MM.1S (cell line): ENCODE measurements around the gene TARDBP.
"Not testable (repeated sequence)": the region's sequence is repeated elsewhere in the genome, so short reads cannot be mapped to it uniquely, and the experiment has no call there.

ENCODE experiments used
- DNase-seq: peaks from one replicate; pipeline ENCODE4 v3.0.0-alpha.2; 2015
- H2AFZ ChIP-seq: fragments of 300-600 bp; sonication (generic); 2 replicates; pipeline ENCODE4 v1.6.0; 2016; ENCODE audit warnings: antibody characterized with exemption, low read length
- H3F3A ChIP-seq: fragments of 300-600 bp; sonication (generic); 2 replicates; pipeline ENCODE4 v1.6.1; 2016; ENCODE audit warnings: mild to moderate bottlenecking, antibody characterized with exemption, low read length, moderate library complexity, mixed read lengths; ENCODE audit not compliant: insufficient read depth
- H3K27ac ChIP-seq: fragments of 300-600 bp; sonication (generic); 2 replicates; pipeline ENCODE4 v1.5.1; 2016; ENCODE audit warnings: mild to moderate bottlenecking, low read length
- H3K27me3 ChIP-seq: fragments of 300-600 bp; sonication (generic); replicated peaks from 2 replicates; pipeline ENCODE4 v1.6.0; 2016; ENCODE audit warnings: low read length; ENCODE audit not compliant: insufficient read depth
- H3K36me3 ChIP-seq: fragments of 300-600 bp; sonication (generic); replicated peaks from 2 replicates; pipeline ENCODE4 v1.6.1; 2016; ENCODE audit warnings: mild to moderate bottlenecking, low read length, mixed read lengths; ENCODE audit not compliant: insufficient read depth
- H3K4me1 ChIP-seq: fragments of 300-600 bp; sonication (generic); 2 replicates; pipeline ENCODE4 v1.6.1; 2016; ENCODE audit warnings: low read length, mixed read lengths
- H3K4me2 ChIP-seq: fragments of 300-600 bp; sonication (generic); 2 replicates; pipeline ENCODE4 v1.6.0; 2016; ENCODE audit warnings: low read depth, low read length
- H3K4me3 ChIP-seq: fragments of 300-600 bp; sonication (generic); 2 replicates; pipeline ENCODE4 v1.5.1; 2016; ENCODE audit warnings: low read length, mixed read lengths
- H3K79me2 ChIP-seq: fragments of 300-600 bp; sonication (generic); 2 replicates; pipeline ENCODE4 v1.6.1; 2016; ENCODE audit warnings: mixed run types, low read length, mixed read lengths
- H3K9ac ChIP-seq: fragments of 300-600 bp; sonication (generic); 2 replicates; pipeline ENCODE4 v1.6.1; 2016; ENCODE audit warnings: low read length, mixed read lengths
- H3K9me2 ChIP-seq: fragments of 300-600 bp; sonication (generic); replicated peaks from 2 replicates; pipeline ENCODE4 v1.6.1; 2016; ENCODE audit warnings: mild to moderate bottlenecking, low read length, mixed read lengths; ENCODE audit not compliant: insufficient read depth
- H3K9me3 ChIP-seq: fragments of 300-600 bp; sonication (generic); replicated peaks from 2 replicates; pipeline ENCODE4 v1.6.1; 2016; ENCODE audit warnings: mild to moderate bottlenecking, low read length, mixed read lengths; ENCODE audit not compliant: insufficient read depth
- H4K20me1 ChIP-seq: fragments of 300-600 bp; sonication (generic); 2 replicates; pipeline ENCODE4 v1.6.1; 2016; ENCODE audit warnings: mild to moderate bottlenecking, low read length, moderate library complexity, mixed read lengths; ENCODE audit not compliant: insufficient read depth
- EZH2 ChIP-seq: fragments of 300-600 bp; sonication (generic); optimal IDR thresholded peaks from 2 replicates; pipeline ENCODE3; 2017; ENCODE audit warnings: low read depth, mild to moderate bottlenecking, antibody characterized with exemption, low read length, mixed read lengths
- EZH2phosphoT487 ChIP-seq: fragments of 300-600 bp; sonication (generic); IDR thresholded peaks from 2 replicates; pipeline ENCODE4 v1.6.1; 2018; ENCODE audit warnings: antibody characterized with exemption, low read length
- TF ChIP-seq, protein P1 (sequence below): fragments of 300-600 bp; sonication (generic); IDR thresholded peaks from 2 replicates; pipeline ENCODE4 v1.5.1; 2016; ENCODE audit warnings: antibody characterized with exemption, low read length, mixed read lengths

Gene TARDBP

DNA sequence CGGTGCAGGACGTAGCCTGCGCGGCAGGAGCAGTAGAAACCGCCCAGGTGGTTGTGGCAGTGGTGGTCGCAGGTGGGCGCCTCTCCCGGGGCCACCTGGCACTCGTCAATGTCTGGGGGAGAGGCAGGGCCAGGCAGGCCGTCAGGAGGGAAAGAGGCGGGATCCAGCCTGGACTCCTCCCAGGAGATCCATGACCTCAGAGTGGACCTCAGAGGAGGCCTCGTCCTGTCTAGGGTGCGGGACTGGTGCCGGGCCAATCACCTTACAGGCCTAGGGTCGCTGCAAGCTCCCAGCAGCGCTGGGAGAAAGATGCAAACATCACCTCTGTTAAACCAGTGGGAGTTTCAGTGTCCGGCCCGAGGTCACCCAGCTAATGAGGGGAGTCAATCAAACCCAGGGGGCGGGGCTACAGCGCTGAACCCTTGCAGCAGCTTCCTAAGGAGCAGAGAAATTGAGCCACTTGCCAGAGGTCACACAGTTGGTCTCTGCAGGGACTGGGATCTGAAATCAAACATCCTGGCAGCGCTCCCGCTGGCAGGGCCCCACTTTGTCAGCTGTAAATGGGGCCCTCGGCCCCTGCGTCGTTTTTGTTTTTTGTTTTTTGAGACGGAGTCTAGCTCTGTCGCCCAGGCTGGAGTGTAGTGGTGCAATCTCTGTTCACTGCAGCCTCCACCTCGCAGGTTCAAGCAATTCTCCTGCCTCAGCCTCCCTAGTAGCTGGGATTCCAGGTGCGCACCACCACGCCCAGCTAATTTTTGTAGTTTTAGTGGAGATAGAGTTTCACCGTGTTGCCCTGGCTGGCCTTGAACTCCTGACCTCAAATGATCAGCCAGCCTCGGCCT lies 33.2 kb downstream of the TARDBP start:
- H3K27me3 ChIP-seq: 0 out of 2 replicates have a peak, but pooled peaks cover 8% of the 10 kb centered on the region
- H3F3A ChIP-seq: no peaks in the 10 kb centered on the region
- H2AFZ ChIP-seq: no peak overlapping the region
- H3K27ac ChIP-seq: no peak overlapping the region
- H3K9me2 ChIP-seq: no peaks in the 10 kb centered on the region
- H3K4me2 ChIP-seq: no peak overlapping the region
- H3K4me1 ChIP-seq: no peaks in the 10 kb centered on the region
- H3K9me3 ChIP-seq: no peaks in the 10 kb centered on the region
- no peak for DNase-seq
- no peak overlapping the region for H3K9ac ChIP-seq
- no peaks in the 10 kb centered on the region for H4K20me1 ChIP-seq
- no peaks in the 10 kb centered on the region for H3K79me2 ChIP-seq
- TF ChIP-seq, protein P1, sequence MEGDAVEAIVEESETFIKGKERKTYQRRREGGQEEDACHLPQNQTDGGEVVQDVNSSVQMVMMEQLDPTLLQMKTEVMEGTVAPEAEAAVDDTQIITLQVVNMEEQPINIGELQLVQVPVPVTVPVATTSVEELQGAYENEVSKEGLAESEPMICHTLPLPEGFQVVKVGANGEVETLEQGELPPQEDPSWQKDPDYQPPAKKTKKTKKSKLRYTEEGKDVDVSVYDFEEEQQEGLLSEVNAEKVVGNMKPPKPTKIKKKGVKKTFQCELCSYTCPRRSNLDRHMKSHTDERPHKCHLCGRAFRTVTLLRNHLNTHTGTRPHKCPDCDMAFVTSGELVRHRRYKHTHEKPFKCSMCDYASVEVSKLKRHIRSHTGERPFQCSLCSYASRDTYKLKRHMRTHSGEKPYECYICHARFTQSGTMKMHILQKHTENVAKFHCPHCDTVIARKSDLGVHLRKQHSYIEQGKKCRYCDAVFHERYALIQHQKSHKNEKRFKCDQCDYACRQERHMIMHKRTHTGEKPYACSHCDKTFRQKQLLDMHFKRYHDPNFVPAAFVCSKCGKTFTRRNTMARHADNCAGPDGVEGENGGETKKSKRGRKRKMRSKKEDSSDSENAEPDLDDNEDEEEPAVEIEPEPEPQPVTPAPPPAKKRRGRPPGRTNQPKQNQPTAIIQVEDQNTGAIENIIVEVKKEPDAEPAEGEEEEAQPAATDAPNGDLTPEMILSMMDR: no peak
- TF ChIP-seq EZH2phosphoT487 (no peak), EZH2 (no peak)
- no peak overlapping the region for H3K4me3 ChIP-seq
- H3K36me3 ChIP-seq: no peaks in the 10 kb centered on the region

DNA sequence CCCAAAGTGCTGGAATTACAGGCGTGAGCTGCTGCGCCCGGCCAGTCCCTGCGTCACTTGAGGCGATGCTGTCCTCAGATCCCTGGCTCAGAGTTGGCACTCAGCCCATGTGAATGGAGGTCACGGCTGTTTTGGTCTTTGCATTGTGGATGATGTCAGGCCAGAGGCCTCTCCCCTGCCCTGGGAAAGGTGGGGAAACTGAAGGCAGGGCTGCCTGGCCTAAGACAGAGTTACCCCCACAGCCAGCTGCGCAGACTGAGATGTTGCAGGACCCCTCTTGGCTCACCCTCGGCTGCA lies 33.8 kb downstream of the TARDBP start:
- H2AFZ ChIP-seq: no peak overlapping the region

DNA sequence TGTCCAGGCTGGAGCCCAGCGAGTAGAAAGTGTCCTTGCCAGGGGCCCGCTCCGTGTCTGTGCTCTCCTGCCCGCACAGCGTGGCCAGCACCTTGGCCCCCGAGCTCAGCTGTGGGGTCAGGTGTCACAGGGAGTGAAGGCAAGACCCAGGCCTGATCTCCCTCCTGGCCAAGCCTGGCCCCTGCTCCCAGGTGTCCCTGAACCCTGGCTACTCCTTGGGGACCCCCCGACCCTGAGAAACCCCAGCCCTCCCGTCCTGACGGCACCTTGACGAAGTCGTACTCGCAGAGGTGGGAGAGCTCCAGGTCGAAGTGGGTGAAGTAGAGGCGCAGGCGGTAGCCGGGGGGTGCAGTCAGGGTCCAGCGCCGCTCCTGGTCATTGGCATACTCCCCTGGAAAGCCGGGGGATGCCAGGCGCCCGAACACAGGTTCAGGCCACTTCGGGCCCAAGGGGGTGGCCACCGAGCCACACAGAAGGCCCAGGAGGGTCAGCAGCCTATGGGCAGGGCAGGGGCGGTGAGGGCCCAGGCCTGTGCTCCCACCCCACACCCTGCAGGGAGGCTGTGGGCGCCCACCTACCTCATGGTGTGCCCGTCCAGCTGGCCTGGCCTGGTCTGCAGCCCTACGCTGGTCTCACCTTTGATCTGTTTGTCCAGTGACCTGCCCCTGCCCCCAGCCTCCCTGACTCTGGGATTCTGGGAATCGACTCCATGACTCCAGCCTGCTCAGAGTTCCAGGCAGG lies 34.3 kb downstream of the TARDBP start, which contains the start of gene MASP2:
TSS of gene MASP2 (minus strand) at position 615 of the 741 bp plus-strand sequence. CDS start at position 583, 32 bp downstream.
- Histone ChIP-seq H3K36me3 (no peaks in the 10 kb centered on the region), H3K4me2 (no peak within 1 kb of the TSS), H3K27ac (no peak within 1 kb of the TSS), H3K9me3 (no peaks in the 10 kb centered on the region), H3K27me3 (0 out of 2 replicates have a peak, but pooled peaks cover 8% of the 10 kb centered on the region), H3K79me2 (no peaks in the 10 kb centered on the region), H3K9ac (no peak within 1 kb of the TSS), H3K4me1 (no peaks in the 10 kb centered on the region), H3F3A (no peaks in the 10 kb centered on the region), H3K4me3 (no peak within 1 kb of the TSS), H2AFZ (no peak within 1 kb of the TSS), H4K20me1 (no peaks in the 10 kb centered on the region), H3K9me2 (no peaks in the 10 kb centered on the region)
- DNase-seq: no peak
- TF ChIP-seq, protein P1: no peak
- TF ChIP-seq EZH2 (no peak), EZH2phosphoT487 (no peak)

More for the DNA sequence above, 33.8 kb downstream of the TARDBP start:
- no peaks in the 10 kb centered on the region for H3K4me1 ChIP-seq
- H3K9me2 ChIP-seq: no peaks in the 10 kb centered on the region
- H3K4me3 ChIP-seq: no peak overlapping the region
- no peaks in the 10 kb centered on the region for H3F3A ChIP-seq
- no peaks in the 10 kb centered on the region for H4K20me1 ChIP-seq
- H3K27ac ChIP-seq: no peak overlapping the region
- TF ChIP-seq EZH2 (no peak), EZH2phosphoT487 (no peak)
- TF ChIP-seq, protein P1: no peak
- 0 out of 2 replicates have a peak, but pooled peaks cover 8% of the 10 kb centered on the region for H3K27me3 ChIP-seq
- no peak for DNase-seq
- no peaks in the 10 kb centered on the region for H3K9me3 ChIP-seq
- H3K36me3 ChIP-seq: no peaks in the 10 kb centered on the region
- no peaks in the 10 kb centered on the region for H3K79me2 ChIP-seq
- H3K4me2 ChIP-seq: no peak overlapping the region
- no peak overlapping the region for H3K9ac ChIP-seq

DNA sequence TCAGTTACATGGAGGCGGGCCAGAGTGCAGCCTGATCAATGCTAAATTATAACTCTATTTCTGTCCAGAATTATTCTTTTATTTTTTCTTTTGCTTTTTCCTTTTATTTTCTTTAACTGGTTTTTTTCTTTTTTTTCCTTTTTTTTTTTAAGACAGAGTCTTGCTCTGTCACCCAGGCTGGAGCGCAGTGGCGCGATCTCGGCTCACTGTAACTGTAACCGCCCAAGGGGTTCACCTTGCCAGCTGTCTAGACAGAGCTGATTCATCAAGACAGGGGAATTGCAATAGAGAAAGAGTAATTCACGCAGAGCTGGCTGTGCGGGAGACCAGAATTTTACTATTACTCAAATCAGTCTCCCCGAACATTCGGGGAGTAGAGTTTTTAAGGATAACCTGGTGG lies 38.7 kb downstream of the TARDBP start:
- H3K79me2 ChIP-seq, H3K4me1 ChIP-seq, H3K4me3 ChIP-seq, H3K9me2 ChIP-seq, H3K27me3 ChIP-seq, H3K27ac ChIP-seq, H3K9me3 ChIP-seq, H3K36me3 ChIP-seq, H2AFZ ChIP-seq, DNase-seq, H3K9ac ChIP-seq, H4K20me1 ChIP-seq, H3K4me2 ChIP-seq: not testable (repeated sequence)
- H3F3A ChIP-seq: peaks cover 23% of the 10 kb centered on the region
